MG63 (cell line): ENCODE results near the gene ATP6V0D1. TPM values are rescaled to one million over a fixed set of nuclear protein-coding genes. Genes with fewer than 3 reads are reported as not detected.

Source experiments
- DNase-seq: peaks from one replicate; pipeline ENCODE4 v3.0.0-alpha.2; 2020
- H3K27me3 ChIP-seq: fragments of 250-450 bp; sonication (Bioruptor Pico); 2 replicates; pipeline ENCODE4 v1.5.1; 2020; ENCODE audit warnings: mild to moderate bottlenecking, moderate library complexity
- H3K36me3 ChIP-seq: fragments of 250-450 bp; sonication (Bioruptor Pico); 2 replicates; pipeline ENCODE4 v1.5.1; 2020; ENCODE audit warnings: mild to moderate bottlenecking, moderate library complexity
- H3K4me3 ChIP-seq: fragments of 250-450 bp; sonication (Bioruptor Pico); 2 replicates; pipeline ENCODE4 v1.5.1; 2020; ENCODE audit warnings: mild to moderate bottlenecking, moderate library complexity
- H3K9me3 ChIP-seq: fragments of 250-450 bp; sonication (Bioruptor Pico); 2 replicates; pipeline ENCODE4 v1.5.1; 2020; ENCODE audit warnings: mild to moderate bottlenecking, moderate library complexity
- total RNA-seq: library from RNA; depleted of rRNA; stranded (reverse); fragments of >200 nt; shearing (Covaris generic); gene quantifications from 2 replicates; pipeline ENCODE4 v1.2.3, GENCODE V29; 2014; ENCODE audit warnings: low replicate concordance

Gene ATP6V0D1
- total RNA-seq, 1 experiment from 2014 or later = 42.3 TPM

- H3K4me3 ChIP-seq = no peak overlapping the region
- peak; percentile 88 for DNase-seq
- no peaks in the 10 kb centered on the region for H3K36me3 ChIP-seq
- no peaks in the 10 kb centered on the region for H3K27me3 ChIP-seq
- no peaks in the 10 kb centered on the region for H3K9me3 ChIP-seq
Measured at GRCh38 chr16:67456391-67457081, 24.4 kb downstream of the ATP6V0D1 start.

DNA sequence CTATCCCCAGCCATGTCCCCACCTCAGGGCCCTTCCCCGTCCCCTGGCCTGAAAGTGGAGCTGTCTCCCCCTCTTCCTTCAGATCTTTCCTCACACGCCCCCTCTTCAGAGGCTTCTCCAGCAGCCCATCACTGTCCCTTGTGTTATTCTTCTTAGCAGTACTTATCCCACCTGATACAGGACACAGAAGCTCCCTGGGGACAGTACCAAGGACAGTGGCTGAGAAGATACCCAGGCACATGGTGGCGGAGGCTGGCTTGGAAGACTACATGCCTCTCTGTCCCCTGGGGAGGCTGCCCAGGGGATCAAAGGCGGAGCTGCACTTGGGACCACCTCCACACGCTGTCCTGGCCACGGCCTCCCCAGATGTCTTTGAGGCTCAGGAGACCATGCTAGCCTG is 26.1 kb downstream of the ATP6V0D1 start:
- DNase-seq = no peak
- Histone ChIP-seq H3K4me3 (no peak overlapping the region), H3K27me3 (no peaks in the 10 kb centered on the region), H3K36me3 (no peaks in the 10 kb centered on the region), H3K9me3 (no peaks in the 10 kb centered on the region)

- no peaks in the 10 kb centered on the region for H3K27me3 ChIP-seq
- no peak for DNase-seq
- no peaks in the 10 kb centered on the region for H3K36me3 ChIP-seq
- no peaks in the 10 kb centered on the region for H3K9me3 ChIP-seq
- no peak overlapping the region for H3K4me3 ChIP-seq
Measured at GRCh38 chr16:67454104-67454503, 26.9 kb downstream of the ATP6V0D1 start.

DNA sequence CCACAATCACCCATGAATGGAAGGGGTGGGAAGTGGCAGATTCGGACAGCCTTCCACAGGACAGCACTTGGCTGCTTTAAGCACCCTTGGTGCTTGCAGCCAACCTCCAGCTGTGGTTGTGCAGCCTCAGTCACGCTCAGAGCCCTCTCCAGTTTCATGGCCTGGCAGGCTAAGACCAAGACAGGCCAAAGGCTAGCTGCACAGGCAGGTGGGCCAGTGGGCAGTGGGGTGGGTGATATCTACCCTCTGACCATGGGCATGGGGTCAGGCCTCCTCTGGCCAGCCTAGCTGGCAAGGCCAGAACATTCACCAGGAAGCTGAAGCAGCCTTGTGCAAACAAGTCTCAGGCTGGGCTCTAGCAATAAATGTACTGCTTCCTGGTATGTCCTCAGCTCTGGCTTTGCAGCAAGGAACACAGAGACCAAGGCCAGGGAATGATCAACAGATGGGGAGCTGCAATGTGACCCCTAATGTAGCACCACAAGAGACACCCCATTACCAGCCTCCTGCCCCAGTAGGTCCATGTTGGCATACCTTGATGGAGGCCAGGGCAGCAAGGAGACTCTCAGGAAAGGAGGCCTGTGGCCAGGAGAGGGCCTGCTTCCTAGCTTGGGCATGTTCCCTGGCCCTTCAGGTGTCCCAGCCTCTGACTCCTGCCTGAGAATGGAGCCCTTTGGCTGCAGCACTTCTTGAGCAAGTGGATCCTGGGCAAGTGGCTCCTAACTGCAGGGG is 29.1 kb downstream of the ATP6V0D1 start:
- H3K9me3 ChIP-seq = no peaks in the 10 kb centered on the region
- no peaks in the 10 kb centered on the region for H3K36me3 ChIP-seq
- H3K4me3 ChIP-seq = no peak overlapping the region
- no peaks in the 10 kb centered on the region for H3K27me3 ChIP-seq
- DNase-seq = peak; percentile 64

GRCh38 chr16:67451061-67451703 is 29.8 kb downstream of the ATP6V0D1 start:
- Histone ChIP-seq H3K36me3 (no peaks in the 10 kb centered on the region), H3K9me3 (no peaks in the 10 kb centered on the region), H3K27me3 (no peaks in the 10 kb centered on the region), H3K4me3 (no peak overlapping the region)
- no peak for DNase-seq

DNA sequence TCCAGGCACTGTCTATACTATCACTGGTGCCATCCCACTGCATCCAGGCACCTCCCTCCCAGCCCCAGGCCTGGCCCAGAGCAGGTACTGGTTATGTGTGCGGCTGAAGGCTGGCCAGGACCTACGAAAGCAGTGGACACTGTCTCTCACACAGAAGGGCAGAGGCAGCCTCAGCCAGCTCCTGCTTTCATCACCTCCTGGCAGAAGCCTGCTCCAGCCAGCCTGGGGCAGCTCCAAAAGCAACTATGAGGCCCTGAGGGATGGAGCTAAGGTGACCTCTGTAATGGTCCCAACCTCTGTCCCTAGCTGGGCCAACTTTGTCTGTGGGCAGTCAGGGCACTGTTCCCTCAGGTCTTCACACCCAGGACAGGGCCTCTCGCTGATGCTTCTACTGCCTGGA is 31.2 kb downstream of the ATP6V0D1 start:
- Histone ChIP-seq H3K36me3 (no peaks in the 10 kb centered on the region), H3K4me3 (no peak overlapping the region)

GRCh38 chr16:67449336-67449735 is 31.6 kb downstream of the ATP6V0D1 start:
- DNase-seq = no peak
- H3K36me3 ChIP-seq = no peaks in the 10 kb centered on the region
- H3K4me3 ChIP-seq = no peak overlapping the region

More for the DNA sequence above, 31.2 kb downstream of the ATP6V0D1 start:
- no peaks in the 10 kb centered on the region for H3K9me3 ChIP-seq
- no peak for DNase-seq
- H3K27me3 ChIP-seq = no peaks in the 10 kb centered on the region

DNA sequence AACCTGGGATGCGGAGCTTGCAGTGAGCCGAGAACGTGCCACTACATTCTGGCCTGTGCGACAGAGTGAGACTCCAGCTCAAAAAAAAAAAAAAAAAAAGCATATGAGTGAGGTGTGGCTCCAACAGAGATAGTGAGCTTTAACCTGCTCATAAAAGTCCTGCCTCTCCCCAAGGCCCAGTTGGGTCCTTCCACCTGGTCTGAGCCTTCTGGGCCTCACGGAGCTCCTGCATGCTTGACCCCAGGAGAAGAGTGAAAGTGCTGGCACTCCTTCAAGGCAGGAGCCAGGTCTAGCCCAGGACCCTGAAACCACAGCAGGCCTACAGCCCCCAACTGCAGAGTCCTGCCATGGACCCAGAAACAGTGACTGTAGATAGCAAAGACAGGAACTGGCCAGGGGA is 32.4 kb downstream of the ATP6V0D1 start:
- H3K4me3 ChIP-seq = no peak overlapping the region
- H3K9me3 ChIP-seq = no peaks in the 10 kb centered on the region
- H3K27me3 ChIP-seq = no peaks in the 10 kb centered on the region
- DNase-seq = no peak
- H3K36me3 ChIP-seq = no peaks in the 10 kb centered on the region

More at GRCh38 chr16:67449336-67449735, 31.6 kb downstream of the ATP6V0D1 start:
- Histone ChIP-seq H3K9me3 (no peaks in the 10 kb centered on the region), H3K27me3 (no peaks in the 10 kb centered on the region)

DNA sequence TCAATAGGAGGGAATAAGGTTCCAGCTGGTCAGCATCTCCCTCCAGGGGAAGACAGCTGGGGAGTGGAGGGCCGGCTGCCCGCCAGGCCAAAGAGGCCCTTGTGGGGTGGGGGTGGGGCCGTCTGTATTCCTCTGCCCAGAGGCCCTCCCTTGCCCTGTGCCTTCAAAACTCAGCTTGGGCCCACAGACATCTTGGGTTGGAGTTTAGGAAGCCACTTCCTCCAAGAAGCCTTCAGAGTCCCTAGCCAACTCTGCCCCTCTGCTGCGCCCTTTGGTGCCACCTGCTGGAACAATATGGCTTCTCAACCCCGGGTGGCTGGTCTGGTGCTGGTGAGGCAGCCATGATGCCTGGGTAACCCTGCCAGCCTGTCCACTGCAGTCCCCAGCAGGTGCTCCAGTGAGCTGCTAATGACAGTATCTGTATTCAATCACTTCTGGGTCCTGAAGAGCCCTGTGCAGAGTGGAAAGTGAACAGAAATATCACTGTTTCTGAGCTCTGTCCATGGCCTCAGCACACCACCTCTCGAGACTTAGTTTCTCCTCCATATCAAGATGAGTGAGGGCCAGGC is 33.4 kb downstream of the ATP6V0D1 start:
- H3K4me3 ChIP-seq = no peak overlapping the region
- no peak for DNase-seq
- H3K9me3 ChIP-seq = no peaks in the 10 kb centered on the region
- H3K27me3 ChIP-seq = no peaks in the 10 kb centered on the region
- H3K36me3 ChIP-seq = no peaks in the 10 kb centered on the region

- no peaks in the 10 kb centered on the region for H3K36me3 ChIP-seq
- DNase-seq = no peak
- no peaks in the 10 kb centered on the region for H3K9me3 ChIP-seq
- H3K4me3 ChIP-seq = no peak overlapping the region
- no peaks in the 10 kb centered on the region for H3K27me3 ChIP-seq
Measured at GRCh38 chr16:67446968-67447507, 33.9 kb downstream of the ATP6V0D1 start.

DNA sequence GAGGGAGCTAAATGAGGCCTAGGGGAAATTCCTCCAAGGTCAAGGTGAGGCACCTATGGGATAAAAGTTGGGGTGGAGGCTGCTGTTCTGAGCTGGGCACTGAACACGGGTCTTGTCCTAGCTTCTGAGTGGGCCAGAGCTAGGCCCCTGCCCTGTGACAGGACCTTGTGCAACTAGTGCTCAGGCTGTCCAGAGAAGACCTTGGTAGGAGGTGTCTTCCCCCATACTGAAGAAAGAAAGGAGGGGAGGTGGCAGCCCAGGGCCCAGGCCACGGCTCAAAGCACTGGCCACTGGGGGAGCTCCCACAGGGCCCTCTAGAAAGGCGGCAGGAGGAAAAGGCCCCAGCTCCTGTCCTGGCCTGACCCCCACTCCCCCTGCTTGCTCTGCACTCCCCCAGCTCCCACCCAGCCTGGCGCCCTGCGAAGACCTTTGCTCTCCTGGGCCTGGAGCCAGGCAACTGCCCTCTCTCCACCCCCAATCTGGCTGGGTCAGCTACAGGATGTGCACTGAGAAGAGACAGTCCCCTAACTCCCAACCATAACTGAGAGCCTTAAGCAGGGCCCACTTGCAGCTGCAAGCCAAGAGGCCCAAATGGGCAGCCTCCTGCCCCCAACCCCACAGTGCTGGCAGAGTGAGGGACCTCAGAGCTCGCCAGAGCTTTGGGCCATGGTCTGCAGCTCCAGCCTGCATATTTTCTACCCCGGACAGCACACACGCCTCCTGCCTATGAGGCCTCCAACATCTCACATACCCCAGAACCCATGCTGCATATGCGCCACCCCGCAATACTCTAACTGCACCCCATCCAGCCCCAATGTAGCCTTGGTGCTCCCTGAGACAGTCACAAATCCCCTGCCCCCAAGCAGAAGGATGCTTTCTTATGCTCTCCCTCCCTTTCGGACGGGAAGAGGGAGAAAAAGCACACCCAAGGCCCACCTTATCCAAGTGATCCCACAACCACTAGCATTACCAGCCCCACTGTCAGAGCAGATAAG is 34.7 kb downstream of the ATP6V0D1 start:
- Histone ChIP-seq H3K27me3 (no peaks in the 10 kb centered on the region), H3K9me3 (no peaks in the 10 kb centered on the region), H3K4me3 (no peak overlapping the region), H3K36me3 (no peaks in the 10 kb centered on the region)
- no peak for DNase-seq

DNA sequence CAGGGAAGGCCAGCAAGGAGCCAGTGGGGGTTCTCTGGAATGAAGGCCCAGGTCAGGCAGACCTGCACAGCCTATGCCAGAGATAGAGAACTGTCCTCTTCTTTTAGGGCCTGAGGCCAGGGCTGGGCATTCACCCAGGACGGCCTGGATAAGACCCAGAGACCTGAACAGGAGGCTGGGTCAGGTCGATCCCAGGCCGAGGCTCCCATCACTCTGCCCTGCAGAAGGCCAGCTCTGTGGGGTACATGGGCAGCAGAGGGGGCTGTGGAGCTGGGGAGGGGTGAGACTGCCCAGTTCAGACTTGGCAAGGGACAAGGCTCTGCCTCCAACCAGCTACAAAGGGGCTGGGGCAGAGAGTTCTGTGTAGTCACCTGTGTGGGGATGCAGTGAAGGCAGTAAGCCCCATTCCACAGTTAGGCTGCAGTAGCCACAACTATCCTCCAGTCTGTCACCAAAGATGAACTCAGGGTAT is 35.5 kb downstream of the ATP6V0D1 start:
- H3K36me3 ChIP-seq = no peaks in the 10 kb centered on the region
- H3K9me3 ChIP-seq = no peaks in the 10 kb centered on the region
- H3K27me3 ChIP-seq = no peaks in the 10 kb centered on the region
- H3K4me3 ChIP-seq = no peak overlapping the region
- no peak for DNase-seq

DNA sequence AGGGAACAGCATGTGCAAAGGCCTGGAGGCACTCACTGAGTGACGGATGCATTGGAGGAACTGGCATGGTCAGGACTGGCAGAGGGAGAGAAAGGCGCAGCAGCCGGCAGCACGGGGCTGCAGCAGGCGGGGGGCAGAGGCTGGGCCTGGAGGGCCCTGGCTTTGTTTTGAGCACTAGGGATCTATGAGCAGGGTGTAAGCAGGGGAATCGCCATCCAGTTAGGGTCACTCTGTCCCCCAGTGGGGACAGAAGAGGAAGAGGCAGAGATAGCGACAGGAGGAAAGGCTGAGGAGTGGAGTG is 35.9 kb downstream of the ATP6V0D1 start:
- no peak for DNase-seq
- H3K4me3 ChIP-seq = no peak overlapping the region
- H3K36me3 ChIP-seq = no peaks in the 10 kb centered on the region

GRCh38 chr16:67444259-67445125 is 36.5 kb downstream of the ATP6V0D1 start:
- Histone ChIP-seq H3K9me3 (no peaks in the 10 kb centered on the region), H3K4me3 (no peak overlapping the region), H3K36me3 (no peaks in the 10 kb centered on the region), H3K27me3 (no peaks in the 10 kb centered on the region)
- no peak for DNase-seq

More for the DNA sequence above, 35.9 kb downstream of the ATP6V0D1 start:
- Histone ChIP-seq H3K9me3 (no peaks in the 10 kb centered on the region), H3K27me3 (no peaks in the 10 kb centered on the region)

GRCh38 chr16:67443265-67443664 is 37.7 kb downstream of the ATP6V0D1 start:
- H3K27me3 ChIP-seq = no peaks in the 10 kb centered on the region
- H3K36me3 ChIP-seq = no peaks in the 10 kb centered on the region
- DNase-seq = peak; percentile 48
- no peaks in the 10 kb centered on the region for H3K9me3 ChIP-seq
- no peak overlapping the region for H3K4me3 ChIP-seq
